GM12872 (cell line): Measurements from ENCODE around the gene MEOX2.

ENCODE experiments used
- CTCF ChIP-seq: IDR thresholded peaks from 3 replicates; pipeline ENCODE4 v1.5.1; 2011; ENCODE audit warnings: low read depth, mild to moderate bottlenecking, low read length, moderate library complexity; ENCODE audit not compliant: insufficient read depth

MEOX2 gene

GRCh38 chr7:15566476-15566875 is 120.0 kb downstream of the MEOX2 start:
- no peak for TF ChIP-seq CTCF

GRCh38 chr7:15561835-15562234 is 124.6 kb downstream of the MEOX2 start, which contains the start of gene AGMO:
AGMO (minus strand) TSS chr7:15562015.
- no peak for TF ChIP-seq CTCF
